ENCODE data around the gene SLC23A3.

- TF ChIP-seq CTCF (conservative IDR thresholded peaks at IDR 0.05; ENCODE audit: low read length) (no peak), EZH2phosphoT487 (IDR thresholded peaks at IDR 0.05; ENCODE audit: borderline replicate concordance, low read depth, low read length) (no peak)
These were observed 37.5 kb upstream of the SLC23A3 start for GRCh38 chr2:219207134-219207883.

Measured in OCI-LY7 (cell line).